Mucosa of descending colon (tissue), 3 donors: ENCODE data around the gene KLHL22. TPM values are rescaled to one million over a fixed set of nuclear protein-coding genes. Genes with fewer than 3 reads are reported as not detected.
"Not testable (repeated sequence)": the region's sequence is repeated elsewhere in the genome, so short reads cannot be mapped to it uniquely, and the experiment has no call there.

Experiments
- ATAC-seq: fragments of 200-7000 bp; cut with Tn5 transposase; one replicate; pipeline ENCODE4 v1.9.1; 2020; ENCODE audit warnings: mild to moderate bottlenecking, moderate library complexity
- DNase-seq, 3 donors: peaks; one replicate each; pipeline ENCODE4 v3.0.0-alpha.2; 2020
- H3K36me3 ChIP-seq: fragments of 200-600 bp; one replicate; pipeline ENCODE4 v1.8.0; 2021; ENCODE audit warnings: low read depth, mild to moderate bottlenecking
- H3K4me1 ChIP-seq: fragments of 200-600 bp; one replicate; pipeline ENCODE4 v1.8.0; 2021; ENCODE audit warnings: low read depth, mild to moderate bottlenecking
- H3K4me3 ChIP-seq: fragments of 200-600 bp; one replicate; pipeline ENCODE4 v1.8.0; 2021; ENCODE audit warnings: mild to moderate bottlenecking
- H3K9me3 ChIP-seq: fragments of 200-600 bp; one replicate; pipeline ENCODE4 v1.8.0; 2021; ENCODE audit warnings: mild to moderate bottlenecking
- CTCF ChIP-seq: fragments of 200-600 bp; IDR thresholded peaks from one replicate; pipeline ENCODE4 v1.8.0; 2022; ENCODE audit warnings: antibody characterized with exemption, mild to moderate bottlenecking
- intact Hi-C, 2 donors: fragments of 100-400 bp; cut with DNase I in 1 of 2; cut with micrococcal nuclease in 1 of 2; formaldehyde crosslinking; loops; one replicate each; pipeline versions ENCODE4 v1.11.0 to v1.11.1; 2022; cut with DNase I, micrococcal nuclease
- total RNA-seq, 3 donors: library from RNA; stranded (reverse); fragmentation: NEBNext Ultra II Directional in 2 of 3; extraction: Animal tissue kit (Norgen Biotek cat#: 25700) in 2 of 3; gene quantifications; one replicate each; pipeline versions ENCODE4 v1.2.1 to v1.2.4, GENCODE V29; 2021 to 2023
- donor health status: DM: no; HTN: no; CAD: no; lungs with moderate emphysema.
- donor health status: DM: no; HTN: no; CAD: no.
- donor health status: DM: no; HTN: yes; CAD: no.

Gene KLHL22
- total RNA-seq, 3 donors from 2014 or later, result 9.5 to 24.1 (median 14.7) TPM

- Histone ChIP-seq H3K4me3 (no peak overlapping the region), H3K36me3 (no peaks in the 10 kb centered on the region), H3K9me3 (no peaks in the 10 kb centered on the region), H3K4me1 (no peaks in the 10 kb centered on the region)
- TF ChIP-seq CTCF, result no peak
- ATAC-seq (no peak), DNase-seq (no peak)
- intact Hi-C loops, result no loop called here
Observed at GRCh38 chr22:20412474-20413216, 83.0 kb downstream of the KLHL22 start.

- intact Hi-C loops, H3K9me3 ChIP-seq, DNase-seq, H3K36me3 ChIP-seq, H3K4me1 ChIP-seq, H3K4me3 ChIP-seq, ATAC-seq: not testable (repeated sequence)
Observed at GRCh38 chr22:20409385-20409784, 86.2 kb downstream of the KLHL22 start.

- peak in 1 of 3 donors; percentile 13 for DNase-seq
- Histone ChIP-seq H3K4me1 (no peaks in the 10 kb centered on the region), H3K4me3 (no peak overlapping the region), H3K36me3 (no peaks in the 10 kb centered on the region), H3K9me3 (no peaks in the 10 kb centered on the region)
- no peak for ATAC-seq
- intact Hi-C loops, result no loop called here
- TF ChIP-seq CTCF, result no peak
Observed at GRCh38 chr22:20408891-20409290, 86.7 kb downstream of the KLHL22 start.

- no peaks in the 10 kb centered on the region for H3K36me3 ChIP-seq
- ATAC-seq (no peak), DNase-seq (no peak)
- no peaks in the 10 kb centered on the region for H3K4me1 ChIP-seq
- no peak for TF ChIP-seq CTCF
- no peak overlapping the region for H3K4me3 ChIP-seq
- intact Hi-C loops, result no loop called here
- no peaks in the 10 kb centered on the region for H3K9me3 ChIP-seq
Observed at GRCh38 chr22:20407829-20408228, 87.8 kb downstream of the KLHL22 start.

- no peak for TF ChIP-seq CTCF
- Histone ChIP-seq H3K4me3 (no peak overlapping the region), H3K36me3 (no peaks in the 10 kb centered on the region), H3K4me1 (no peaks in the 10 kb centered on the region), H3K9me3 (no peaks in the 10 kb centered on the region)
- ATAC-seq, result no peak
- no peak for DNase-seq
- intact Hi-C loops, result no loop called here
Observed at GRCh38 chr22:20406686-20407408, 88.7 kb downstream of the KLHL22 start.

GRCh38 chr22:20405931-20406685, 89.5 kb downstream of the KLHL22 start:
- no peaks in the 10 kb centered on the region for H3K4me1 ChIP-seq
- no peak overlapping the region for H3K4me3 ChIP-seq
- no peak for ATAC-seq
- no peaks in the 10 kb centered on the region for H3K36me3 ChIP-seq
- DNase-seq, result no peak
- H3K9me3 ChIP-seq, result no peaks in the 10 kb centered on the region
- intact Hi-C loops, result no loop called here
- TF ChIP-seq CTCF, result no peak
